Suprapubic skin (tissue), 4 donors: Measurements from ENCODE around the gene SNAPC1.

Source experiments
- CTCF ChIP-seq, 2 donors: fragments of 200-600 bp in 1 of 2; fragments of 450-650 bp in 1 of 2; sonication (generic) in 1 of 2; IDR thresholded peaks; one replicate each; pipeline ENCODE4 v1.5.1; 2016 to 2019; ENCODE audit warnings: antibody characterized with exemption in 2 of 2, mild to moderate bottlenecking in 1 of 2, moderate library complexity in 1 of 2
- POLR2A ChIP-seq, 2 donors: fragments of 450-650 bp; IDR thresholded peaks; one replicate each; pipeline ENCODE4 v1.6.1; 2017; ENCODE audit warnings: antibody characterized with exemption in 2 of 2, mild to moderate bottlenecking in 2 of 2, moderate library complexity in 2 of 2
- POLR2AphosphoS5 ChIP-seq, 3 donors: sonication (generic); formaldehyde crosslinking; IDR thresholded peaks; one replicate each; pipeline ENCODE4 v1.6.1; 2017; ENCODE audit warnings: antibody characterized with exemption in 3 of 3

GRCh38 chr14:61730756-61731373 is 31.4 kb upstream of the SNAPC1 start:
- TF ChIP-seq CTCF (IDR thresholded peaks at IDR 0.05) = peak; percentile 10 to 27
- no peak for TF ChIP-seq POLR2AphosphoS5 (IDR thresholded peaks at IDR 0.05)
- no peak for TF ChIP-seq POLR2A (IDR thresholded peaks at IDR 0.05)
